H1 (cell line): ENCODE results near the gene CERS5. TPM values are rescaled to one million over a fixed set of nuclear protein-coding genes. Genes with fewer than 3 reads are reported as not detected.

Experiments used
- CTCF ChIA-PET: fragments of 300-600 bp; sonication (Branson Sonifier 250); formaldehyde crosslinking; loops from one replicate; lab custom pipeline; 2021; ENCODE audit not compliant: partially characterized antibody; lab: Charles Lee
- POLR2A ChIA-PET: fragments of 300-600 bp; sonication (Branson Sonifier 250); formaldehyde crosslinking; loops from one replicate; lab custom pipeline; 2021; ENCODE audit warnings: inconsistent platforms; ENCODE audit not compliant: partially characterized antibody; lab: Charles Lee
- DNase-seq, 2 experiments: peaks; one replicate each; pipeline versions ENCODE4 v3.0.0 to v3.0.0-alpha.2; 2010 to 2022; ENCODE audit warnings: low spot score in 2 of 2, low read depth in 1 of 2, mixed read lengths in 1 of 2
- FAIRE-seq: peaks from 2 replicates; lab custom pipeline; 2011; peaks lifted over from hg19 to GRCh38; lab: Jason Lieb, UNC
- H2AFZ ChIP-seq: 2 replicates; pipeline ENCODE4 v1.8.1; 2012; ENCODE audit warnings: low read length, inconsistent platforms
- H2AK5ac ChIP-seq: 2 replicates; pipeline ENCODE4 v1.6.1; 2013; ENCODE audit warnings: low read depth, low read length
- H2BK120ac ChIP-seq: replicated peaks from 2 replicates; pipeline ENCODE3; 2013; ENCODE audit warnings: low read depth, low read length, inconsistent platforms
- H2BK12ac ChIP-seq: 2 replicates; pipeline ENCODE4 v1.6.1; 2013; ENCODE audit warnings: low read depth, low read length
- H2BK15ac ChIP-seq: 2 replicates; pipeline ENCODE4 v1.6.1; 2013; ENCODE audit warnings: low read length
- H2BK20ac ChIP-seq: 2 replicates; pipeline ENCODE4 v1.6.1; 2013; ENCODE audit warnings: low read length
- H2BK5ac ChIP-seq: 2 replicates; pipeline ENCODE4 v1.6.1; 2013; ENCODE audit warnings: low read depth, low read length
- H3K14ac ChIP-seq: 2 replicates; pipeline ENCODE4 v1.6.1; 2013; ENCODE audit warnings: inconsistent platforms; ENCODE audit not compliant: insufficient read length
- H3K18ac ChIP-seq: 2 replicates; pipeline ENCODE4 v1.6.1; 2013; ENCODE audit warnings: low read length; ENCODE audit errors: extremely low read depth
- H3K23ac ChIP-seq: 2 replicates; pipeline ENCODE4 v1.6.1; 2013; ENCODE audit warnings: inconsistent platforms; ENCODE audit not compliant: insufficient read length
- H3K23me2 ChIP-seq: 2 replicates; pipeline ENCODE4 v1.6.1; 2013; ENCODE audit warnings: low read depth, low read length
- H3K27ac ChIP-seq: 2 replicates; pipeline ENCODE4 v1.6.1; 2011; ENCODE audit warnings: low read depth, low read length, inconsistent platforms
- H3K27me3 ChIP-seq, 4 experiments: replicated peaks in 1 of 4; 1 replicate in 1 of 4; 2 replicates in 3 of 4; pipeline versions ENCODE4 v1.6.1 to v1.8.1; 2011 to 2013; ENCODE audit warnings: low read length in 3 of 4, mild to moderate bottlenecking in 3 of 4, inconsistent platforms in 2 of 4, mixed read lengths in 2 of 4, moderate library complexity in 1 of 4; ENCODE audit not compliant: control insufficient read depth in 3 of 4, insufficient read depth in 3 of 4; ENCODE audit errors: extremely low read depth in 1 of 4
- H3K36me3 ChIP-seq, 4 experiments: 2 replicates each; pipeline versions ENCODE4 v1.6.1 to v1.8.1; 2011 to 2013; ENCODE audit warnings: mild to moderate bottlenecking in 4 of 4, low read length in 3 of 4, moderate library complexity in 2 of 4, control low read depth in 1 of 4, inconsistent platforms in 1 of 4; ENCODE audit not compliant: insufficient read depth in 4 of 4, control insufficient read depth in 2 of 4
- H3K4ac ChIP-seq: replicated peaks from 2 replicates; pipeline ENCODE3; 2013; ENCODE audit warnings: low read length, low read depth, mixed read lengths, inconsistent platforms; ENCODE audit not compliant: insufficient read length
- H3K4me1 ChIP-seq, 4 experiments: replicated peaks in 1 of 4; 1 replicate in 1 of 4; 2 replicates in 3 of 4; pipeline versions ENCODE4 v1.6.1 to v1.8.1; 2011 to 2013; ENCODE audit warnings: low read length in 3 of 4, inconsistent platforms in 2 of 4, mixed read lengths in 1 of 4; ENCODE audit not compliant: insufficient read depth in 4 of 4, control insufficient read depth in 3 of 4
- H3K4me2 ChIP-seq, 2 experiments: 2 replicates each; pipeline versions ENCODE4 v1.6.1 to v1.8.1; 2011 to 2013; ENCODE audit warnings: low read depth in 2 of 2, low read length in 2 of 2, control low read depth in 1 of 2, inconsistent platforms in 1 of 2, mild to moderate bottlenecking in 1 of 2; ENCODE audit not compliant: insufficient read depth in 1 of 2
- H3K4me3 ChIP-seq, 4 experiments: fragments of 200-600, 300-600 bp in 1 of 4; sonication (generic), shearing (Covaris generic), sonication (Bioruptor Twin) in 1 of 4; 2 replicates each; pipeline versions ENCODE4 v1.5.1 to v1.8.1; 2011 to 2016; ENCODE audit warnings: low read length in 4 of 4, low read depth in 3 of 4, control low read depth in 2 of 4, inconsistent platforms in 2 of 4, mild to moderate bottlenecking in 2 of 4, mixed read lengths in 1 of 4, moderate library complexity in 1 of 4; ENCODE audit not compliant: insufficient read depth in 2 of 4; ENCODE audit errors: extremely low read depth in 1 of 4
- H3K56ac ChIP-seq: replicated peaks from 2 replicates; pipeline ENCODE3; 2013; ENCODE audit warnings: low read depth, mild to moderate bottlenecking, mixed read lengths, low read length, inconsistent platforms; ENCODE audit not compliant: insufficient read length
- H3K79me1 ChIP-seq: 2 replicates; pipeline ENCODE4 v1.6.1; 2013; ENCODE audit warnings: low read depth, low read length, control low read depth
- H3K79me2 ChIP-seq, 2 experiments: 2 replicates each; pipeline versions ENCODE4 v1.6.1 to v1.8.1; 2012 to 2013; ENCODE audit warnings: low read length in 2 of 2, mild to moderate bottlenecking in 2 of 2, inconsistent platforms in 1 of 2; ENCODE audit not compliant: insufficient read depth in 2 of 2, control insufficient read depth in 1 of 2
- H3K9ac ChIP-seq, 4 experiments: replicated peaks in 1 of 4; 1 replicate in 1 of 4; 2 replicates in 3 of 4; pipeline versions ENCODE4 v1.6.1 to v1.8.1; 2011 to 2013; ENCODE audit warnings: low read depth in 3 of 4, low read length in 3 of 4, control low read depth in 2 of 4, mild to moderate bottlenecking in 2 of 4, moderate library complexity in 2 of 4, inconsistent platforms in 1 of 4; ENCODE audit errors: extremely low read depth in 1 of 4
- H3K9me3 ChIP-seq, 2 experiments: 2 replicates each; pipeline versions ENCODE4 v1.6.1 to v1.8.1; 2012 to 2013; ENCODE audit warnings: mild to moderate bottlenecking in 2 of 2, moderate library complexity in 2 of 2, control low read depth in 1 of 2, inconsistent platforms in 1 of 2, low read depth in 1 of 2, low read length in 1 of 2, mixed read lengths in 1 of 2; ENCODE audit not compliant: insufficient read depth in 2 of 2
- H4K20me1 ChIP-seq, 2 experiments: replicated peaks in 1 of 2; 2 replicates each; pipeline versions ENCODE3 to v1.8.1; 2011 to 2013; ENCODE audit warnings: inconsistent platforms in 2 of 2, low read length in 2 of 2, mild to moderate bottlenecking in 1 of 2; ENCODE audit not compliant: insufficient read depth in 2 of 2, control insufficient read depth in 1 of 2
- H4K5ac ChIP-seq: 2 replicates; pipeline ENCODE4 v1.6.1; 2013; ENCODE audit warnings: low read length, low read depth, mixed read lengths, inconsistent platforms; ENCODE audit not compliant: insufficient read length
- H4K8ac ChIP-seq: 2 replicates; pipeline ENCODE4 v1.8.0; 2013; ENCODE audit warnings: mild to moderate bottlenecking, moderate library complexity, low read length, inconsistent platforms; ENCODE audit not compliant: insufficient read depth; ENCODE audit errors: extremely low read depth
- H4K91ac ChIP-seq: replicated peaks from 2 replicates; pipeline ENCODE3; 2013; ENCODE audit warnings: low read length, mixed read lengths, inconsistent platforms; ENCODE audit not compliant: insufficient read length
- USF2 ChIP-seq: IDR thresholded peaks from 2 replicates; pipeline ENCODE4 v1.6.1; 2011; ENCODE audit warnings: low read length, improper control_type of control experiment
- WGBS, 2 experiments: shearing (Covaris generic) in 1 of 2; methylation state at CpG; one replicate each; pipeline versions ENCODE4 v1.1.6 to v1.1.7; 2013 to 2015; ENCODE audit warnings: low lambda C conversion rate in 2 of 2, mixed read lengths in 2 of 2, inconsistent platforms in 1 of 2, low coverage in 1 of 2, missing lambda C conversion rate in 1 of 2; ENCODE audit not compliant: insufficient replicate concordance in 2 of 2, insufficient coverage in 1 of 2, insufficient read length in 1 of 2; ENCODE audit errors: extremely low coverage in 1 of 2, missing lambda C conversion rate in 1 of 2; 5-methylcytosine and 5-hydroxymethylcytosine counted together
- polyA plus RNA-seq, 7 experiments: library from polyadenylated mRNA; depleted of rRNA in 3 of 7; stranded (reverse) in 5 of 7; unstranded in 2 of 7; fragments of >200 nt in 5 of 7; fragments of 200-250 nt in 2 of 7; gene quantifications; 1 replicate in 5 of 7; 2 replicates in 1 of 7; 4 replicates in 1 of 7; pipeline versions ENCODE4 v1.2.1 to v1.2.3, GENCODE V29; 2011 to 2013; ENCODE audit warnings: missing spikeins in 2 of 7, mixed read lengths in 2 of 7
- total RNA-seq: library from RNA; stranded (reverse); fragmentation: NEBNext Ultra II Directional; extraction: Animal tissue kit (Norgen Biotek cat#: 25700); gene quantifications from 2 replicates; pipeline ENCODE4 v1.2.1, GENCODE V29; 2021

The CERS5 gene
- total and polyA plus RNA-seq, 2 of the 8 experiments (the other 6 are each of a cell fraction or from before 2014, with no cell fraction given) = 69.2 to 119 TPM

- DNase-seq (no peak), FAIRE-seq (no peak)
- POLR2A ChIA-PET = interaction anchor here (1.2 kb wide), 1 partner anchor 51 kb away, joined by 3 read pairs; no protein-coding TSS in a partner anchor
- Histone ChIP-seq H4K20me1 (no peaks in the 10 kb centered on the region), H3K4me3 (no peak overlapping the region), H3K36me3 (peaks cover 0 to 6% (median 2%) of the 10 kb centered on the region in 4 experiments; a peak in 3 of 8 replicates), H2BK12ac (no peak overlapping the region), H3K23ac (no peak overlapping the region), H2BK20ac (no peak overlapping the region), H3K14ac (no peak overlapping the region), H3K9ac (no peak overlapping the region), H3K27ac (no peak overlapping the region), H3K4me2 (no peak overlapping the region), H2BK5ac (0 out of 2 replicates have a peak overlapping the region, but pooled peaks have one; percentile 12), H2AFZ (no peak overlapping the region), H3K18ac (no peak overlapping the region), H3K79me1 (no peaks in the 10 kb centered on the region), H4K5ac (no peak overlapping the region), H3K4me1 (no peaks in the 10 kb centered on the region), H2BK15ac (no peak overlapping the region), H4K91ac (no peak overlapping the region), H2AK5ac (no peak overlapping the region; the same call in 1 of the 2 replicates), H4K8ac (no peak overlapping the region), H3K56ac (no peak overlapping the region), H2BK120ac (no peak overlapping the region), H3K23me2 (no peaks in the 10 kb centered on the region), H3K4ac (no peak overlapping the region), H3K27me3 (no peaks in the 10 kb centered on the region), H3K9me3 (no peaks in the 10 kb centered on the region), H3K79me2 (no peaks in the 10 kb centered on the region)
- no peak for TF ChIP-seq USF2
- 80% methylated on average over 4 of the region's 4 CpGs; no CpG with 5 or more reads in 1 of the 2 experiments for WGBS, 2 experiments
- CTCF ChIA-PET = interaction anchor here (0.9 to 1.2 kb wide), 2 partner anchors 104 to 246 kb away, joined by 3 read pairs; no protein-coding TSS in a partner anchor
Measured at GRCh38 chr12:50188241-50188781, 21.1 kb upstream of the CERS5 start.
